Upper lobe of right lung (tissue), 1 donor: ENCODE data around the gene ICAM5. TPM values are rescaled to one million over a fixed set of nuclear protein-coding genes. Genes with fewer than 3 reads are reported as not detected.

Experiments
- ATAC-seq: fragments of 200-7000 bp; cut with Tn5 transposase; one replicate; pipeline ENCODE4 v1.9.1; 2020; ENCODE audit warnings: mild to moderate bottlenecking, moderate library complexity
- DNase-seq: peaks from one replicate; pipeline ENCODE4 v3.0.0-alpha.2; 2020
- H3K27ac ChIP-seq: fragments of 200-600 bp; one replicate; pipeline ENCODE4 v1.8.0; 2022
- H3K27me3 ChIP-seq: fragments of 200-600 bp; one replicate; pipeline ENCODE4 v1.8.0; 2022; ENCODE audit warnings: mild to moderate bottlenecking
- H3K36me3 ChIP-seq: fragments of 200-600 bp; one replicate; pipeline ENCODE4 v1.8.0; 2022
- H3K4me1 ChIP-seq: fragments of 200-600 bp; one replicate; pipeline ENCODE4 v1.8.0; 2022
- H3K4me3 ChIP-seq: fragments of 200-600 bp; one replicate; pipeline ENCODE4 v1.8.0; 2022; ENCODE audit warnings: mild to moderate bottlenecking
- H3K9me3 ChIP-seq: fragments of 200-600 bp; one replicate; pipeline ENCODE4 v1.8.0; 2022
- CTCF ChIP-seq: fragments of 200-600 bp; IDR thresholded peaks from one replicate; pipeline ENCODE4 v1.8.0; 2022; ENCODE audit warnings: antibody characterized with exemption
- intact Hi-C: fragments of 100-400 bp; cut with DNase I; formaldehyde crosslinking; loops from one replicate; pipeline ENCODE4 v1.11.0; 2022
- total RNA-seq: library from RNA; stranded (reverse); fragmentation: NEBNext Ultra II Directional; extraction: Animal tissue kit (Norgen Biotek cat#: 25700); gene quantifications from one replicate; pipeline ENCODE4 v1.2.1, GENCODE V29; 2021
- donor health status: DM: no; HTN: yes; CAD: no; lungs with severe emphysema.

Gene ICAM5
- total RNA-seq, 1 donor from 2014 or later, result 18.3 TPM

- TF ChIP-seq CTCF, result no peak
- no peak for DNase-seq
- Histone ChIP-seq H3K4me1 (peaks cover 8% of the 10 kb centered on the region), H3K9me3 (no peaks in the 10 kb centered on the region), H3K27me3 (no peaks in the 10 kb centered on the region), H3K27ac (no peak overlapping the region), H3K4me3 (no peak overlapping the region), H3K36me3 (peaks cover 64% of the 10 kb centered on the region)
- no peak for ATAC-seq
- intact Hi-C loops, result no loop called here
These were observed 29.3 kb downstream of the ICAM5 start for GRCh38 chr19:10318807-10319682.

GRCh38 chr19:10320602-10321416, 31.1 kb downstream of the ICAM5 start:
- H3K27ac ChIP-seq, result no peak overlapping the region
- no peak for TF ChIP-seq CTCF
- ATAC-seq, result no peak
- intact Hi-C loops, result no loop called here
- H3K4me3 ChIP-seq, result no peak overlapping the region
- peaks cover 82% of the 10 kb centered on the region for H3K36me3 ChIP-seq
- DNase-seq, result no peak
- H3K9me3 ChIP-seq, result no peaks in the 10 kb centered on the region
- H3K4me1 ChIP-seq, result no peaks in the 10 kb centered on the region
- no peaks in the 10 kb centered on the region for H3K27me3 ChIP-seq

DNA sequence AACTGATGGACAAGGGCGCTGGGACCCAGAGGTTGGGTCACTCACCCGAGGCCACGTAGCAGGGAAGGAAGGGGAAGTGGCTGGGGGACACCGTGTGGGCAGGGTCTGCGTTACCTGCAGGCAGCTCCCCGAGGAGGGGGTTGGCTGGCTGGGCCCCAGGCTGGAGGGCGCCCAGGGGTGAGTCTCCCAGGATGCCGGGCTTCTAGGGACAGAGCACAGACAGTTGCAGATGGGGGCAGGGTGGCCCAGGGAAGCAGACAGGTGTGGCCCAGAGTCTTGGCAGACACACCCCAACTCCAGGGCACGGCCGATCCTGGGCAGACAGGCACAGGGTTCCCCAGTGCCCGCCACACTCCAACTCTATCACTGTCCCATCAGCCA, 31.7 kb downstream of the ICAM5 start:
- no peak overlapping the region for H3K4me3 ChIP-seq
- H3K9me3 ChIP-seq, result no peaks in the 10 kb centered on the region
- no peak for DNase-seq
- no peak for ATAC-seq
- no peaks in the 10 kb centered on the region for H3K4me1 ChIP-seq
- H3K27me3 ChIP-seq, result no peaks in the 10 kb centered on the region
- intact Hi-C loops, result no loop called here
- H3K36me3 ChIP-seq, result peaks cover 88% of the 10 kb centered on the region
- TF ChIP-seq CTCF, result no peak
- H3K27ac ChIP-seq, result no peak overlapping the region

- Histone ChIP-seq H3K27ac (no peak overlapping the region), H3K36me3 (peaks cover 95% of the 10 kb centered on the region), H3K4me1 (no peaks in the 10 kb centered on the region), H3K4me3 (no peak overlapping the region), H3K27me3 (no peaks in the 10 kb centered on the region), H3K9me3 (no peaks in the 10 kb centered on the region)
- DNase-seq (no peak), ATAC-seq (no peak)
- no peak for TF ChIP-seq CTCF
- intact Hi-C loops, result no loop called here
These were observed 32.4 kb downstream of the ICAM5 start for GRCh38 chr19:10321874-10322835.

DNA sequence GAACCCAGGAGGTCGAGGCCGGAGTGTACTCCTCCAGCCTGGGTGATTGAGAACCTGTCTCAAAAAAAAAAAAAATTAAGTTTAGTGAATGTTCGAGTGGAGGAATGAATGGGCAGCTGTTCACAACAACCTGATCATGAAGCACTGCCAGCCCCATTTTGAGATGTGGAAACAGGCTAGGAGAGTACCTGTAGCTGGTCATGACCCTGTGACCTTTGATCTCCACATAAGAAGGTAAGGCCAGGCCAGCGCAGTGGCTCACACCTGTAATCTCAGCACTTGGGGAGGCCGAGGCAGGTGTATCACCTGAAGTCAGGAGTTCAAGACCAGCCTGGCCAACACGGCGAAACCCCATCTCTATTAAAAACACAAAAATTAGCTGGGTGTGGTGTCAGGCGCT, 36.0 kb downstream of the ICAM5 start:
- intact Hi-C loops, result no loop called here

More for the DNA sequence above, 36.0 kb downstream of the ICAM5 start:
- Histone ChIP-seq H3K36me3 (peaks cover 97% of the 10 kb centered on the region), H3K27ac (no peak overlapping the region), H3K4me3 (no peak overlapping the region), H3K27me3 (no peaks in the 10 kb centered on the region), H3K9me3 (no peaks in the 10 kb centered on the region), H3K4me1 (no peaks in the 10 kb centered on the region)
- no peak for TF ChIP-seq CTCF
- ATAC-seq, result no peak
- DNase-seq, result no peak
